NCI-H345 treated with DMSO at 0.1 percent for 48 hours (cell line): ENCODE measurements around the gene TUBD1.
"Not testable (repeated sequence)": the region's sequence is repeated elsewhere in the genome, so short reads cannot be mapped to it uniquely, and the experiment has no call there.

Source experiments
- DNase-seq: peaks from one replicate; lab custom pipeline; 2025; ENCODE audit not compliant: unreplicated experiment; lab: John Stamatoyannopoulos, UW

Gene TUBD1

DNA sequence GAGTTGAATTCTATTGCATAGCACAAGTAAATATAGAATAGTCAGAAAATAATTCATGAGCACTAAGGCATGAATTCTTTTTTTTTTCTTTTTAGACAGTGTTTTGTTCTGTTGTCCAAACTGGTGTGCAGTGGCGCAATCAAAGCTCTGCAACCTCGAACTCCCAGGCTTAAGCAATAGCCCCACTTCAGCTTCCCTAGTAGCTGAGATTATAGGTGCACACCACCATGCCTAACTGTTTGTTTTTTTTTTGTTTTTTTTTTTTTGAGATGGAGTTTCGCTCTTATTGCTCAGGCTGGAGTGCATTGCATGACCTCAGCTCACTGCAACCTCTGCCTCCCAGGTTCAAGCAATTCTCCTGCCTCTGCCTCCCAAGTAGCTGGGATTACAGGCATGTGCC, 16.6 kb downstream of the TUBD1 start:
- no peak for DNase-seq

DNA sequence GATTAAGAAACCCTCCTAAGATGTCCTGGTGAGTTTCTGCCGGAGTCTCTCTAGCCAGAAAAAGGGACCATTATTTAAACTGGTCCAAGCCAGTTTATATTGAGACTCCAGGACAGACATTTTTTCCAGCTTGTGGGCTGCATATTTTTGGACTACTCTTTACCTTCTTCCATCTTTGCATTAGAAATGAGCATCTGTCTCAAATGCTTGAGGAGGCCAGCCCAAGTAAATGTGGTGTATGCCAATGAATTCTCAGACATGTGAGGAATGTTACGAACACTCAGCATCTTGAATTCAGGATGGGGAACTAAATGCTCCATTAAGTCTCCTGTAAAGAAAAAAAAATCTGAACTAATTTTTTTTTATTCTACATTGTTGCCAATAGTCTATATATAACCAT, 18.4 kb downstream of the TUBD1 start:
- no peak for DNase-seq

DNA sequence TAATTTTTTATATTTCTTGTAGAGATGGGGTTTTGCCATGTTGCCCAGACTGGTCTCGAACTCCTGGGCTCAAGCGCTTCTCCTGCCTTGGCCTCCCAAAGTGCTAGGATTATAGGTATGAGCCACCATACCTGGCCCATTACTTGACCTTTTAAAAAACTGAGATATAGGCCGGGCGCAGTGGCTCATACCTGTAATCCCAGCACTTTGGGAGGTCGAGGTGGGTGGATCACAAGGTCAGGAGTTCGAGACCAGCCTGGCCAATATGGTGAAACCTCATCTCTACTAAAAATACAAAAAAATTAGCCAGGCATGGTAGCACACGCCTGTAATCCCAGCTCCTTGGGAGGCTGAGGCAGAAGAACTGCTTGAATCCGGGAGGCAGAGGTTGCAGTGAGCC, 19.3 kb downstream of the TUBD1 start:
- DNase-seq, result not testable (repeated sequence)

DNA sequence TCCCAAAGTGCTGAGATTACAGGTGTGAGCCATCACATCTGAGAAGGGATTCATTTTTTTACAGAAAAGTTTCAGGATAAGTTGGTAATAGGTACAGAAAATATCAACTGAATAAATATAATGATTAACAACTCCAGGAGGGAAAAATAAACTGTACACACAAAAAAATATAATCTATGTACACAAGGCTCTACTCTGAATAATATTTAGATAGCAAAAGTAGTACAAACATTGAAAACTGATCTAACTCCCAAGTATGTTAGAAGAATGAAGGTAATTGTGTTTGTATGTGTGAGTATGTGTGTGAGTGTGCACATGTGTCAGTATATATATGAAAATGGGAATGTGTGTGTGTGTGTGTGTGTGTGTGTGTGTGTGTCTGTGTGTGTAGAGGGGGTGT, 20.4 kb downstream of the TUBD1 start:
- no peak for DNase-seq

DNA sequence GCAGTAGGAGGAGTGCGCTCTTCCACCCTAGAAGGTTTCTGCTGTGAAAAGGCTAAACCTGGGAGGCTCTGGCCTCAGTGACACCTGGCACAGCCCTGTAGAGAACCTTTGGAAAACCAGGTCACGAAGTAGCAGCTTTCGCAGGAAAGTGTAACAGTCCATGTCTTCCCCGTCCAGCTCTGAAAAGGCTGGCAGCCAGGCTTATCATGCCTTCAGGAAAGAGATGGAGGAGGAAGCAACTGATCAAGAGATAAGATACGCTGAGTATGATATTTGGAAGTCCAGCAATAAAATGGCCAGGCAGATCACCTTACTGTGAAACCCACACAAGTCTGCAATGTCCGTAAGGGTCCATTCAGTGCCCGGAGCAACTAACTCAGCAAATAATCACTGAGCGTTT, 22.3 kb downstream of the TUBD1 start:
- no peak for DNase-seq

DNA sequence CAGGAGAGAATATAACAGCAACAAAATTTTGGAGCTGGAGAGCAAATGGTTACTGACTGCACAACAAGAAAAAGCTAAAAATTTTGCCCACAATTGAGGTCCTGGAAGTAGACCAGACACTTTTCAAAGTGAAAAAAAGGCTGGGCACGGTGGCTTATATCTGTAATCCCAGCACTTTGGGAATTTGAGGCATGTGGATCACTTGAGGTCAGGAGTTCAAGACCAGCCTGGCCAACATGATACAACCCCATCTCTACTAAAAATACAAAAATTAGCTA, 22.9 kb downstream of the TUBD1 start:
- DNase-seq, result no peak

DNA sequence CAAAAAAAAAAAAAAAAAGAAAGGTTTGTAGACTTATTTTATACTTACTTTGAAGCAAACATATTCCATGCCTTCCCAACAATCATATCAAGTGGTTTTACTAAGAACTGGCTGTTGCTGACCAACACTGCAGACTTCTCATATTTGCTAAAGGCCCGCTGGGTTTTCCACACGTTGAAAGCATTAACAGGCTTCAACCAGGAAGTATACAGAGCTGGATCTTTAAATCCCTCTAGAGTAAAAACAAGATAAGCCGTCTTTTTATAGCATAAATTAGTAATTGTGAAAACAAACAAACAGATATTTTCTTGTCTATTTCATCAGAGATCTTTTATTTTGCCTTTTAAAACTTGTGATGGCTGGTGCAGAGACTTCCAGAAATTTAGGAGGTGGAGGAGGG, 29.1 kb downstream of the TUBD1 start:
- DNase-seq, result no peak

DNA sequence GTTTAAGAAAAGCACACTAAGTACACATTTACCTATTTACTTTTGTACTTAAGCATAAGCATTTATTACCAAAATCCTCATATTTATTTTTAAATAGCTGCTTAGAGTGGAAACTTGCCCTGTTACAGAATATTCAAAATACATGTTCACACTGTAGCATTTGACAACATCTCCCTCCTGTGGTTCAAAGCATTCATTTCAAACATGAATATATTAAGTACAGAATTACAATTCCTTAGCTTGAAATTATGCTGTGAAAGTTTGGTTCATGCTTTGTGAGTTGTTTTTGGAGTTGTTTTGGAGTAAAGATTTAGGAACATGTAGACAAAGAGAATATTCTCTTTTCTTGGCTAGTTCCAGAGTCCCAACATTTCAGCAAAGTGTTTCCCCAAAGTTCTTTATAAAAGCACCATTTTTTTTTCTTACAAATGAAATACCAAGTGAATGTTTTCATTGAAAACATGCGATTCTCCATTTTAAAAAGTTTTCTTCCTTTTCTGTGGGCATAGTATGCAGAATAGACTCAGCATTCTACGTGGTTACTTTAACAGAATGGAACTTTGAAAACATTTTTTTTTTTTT, 33.2 kb downstream of the TUBD1 start:
- DNase-seq, result no peak

DNA sequence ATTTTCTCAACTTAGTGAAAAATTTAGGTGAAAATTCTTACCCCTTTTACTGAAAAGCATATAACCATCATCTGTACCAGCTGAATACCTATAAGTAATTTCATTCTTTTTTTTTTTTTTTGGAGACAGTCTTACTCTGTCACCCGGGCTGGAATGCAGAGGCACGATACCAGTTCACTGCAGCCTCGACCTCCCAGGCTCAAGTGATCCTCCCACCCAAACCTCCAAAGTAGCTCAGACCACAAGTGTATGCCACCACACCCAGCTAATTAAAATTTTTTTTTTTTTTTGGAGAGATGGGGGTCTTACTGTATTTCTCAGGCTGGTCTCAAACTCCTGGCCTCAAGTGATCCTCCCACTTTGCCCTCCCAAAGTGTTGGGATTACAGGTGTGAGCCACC, 33.8 kb downstream of the TUBD1 start:
- DNase-seq, result no peak

DNA sequence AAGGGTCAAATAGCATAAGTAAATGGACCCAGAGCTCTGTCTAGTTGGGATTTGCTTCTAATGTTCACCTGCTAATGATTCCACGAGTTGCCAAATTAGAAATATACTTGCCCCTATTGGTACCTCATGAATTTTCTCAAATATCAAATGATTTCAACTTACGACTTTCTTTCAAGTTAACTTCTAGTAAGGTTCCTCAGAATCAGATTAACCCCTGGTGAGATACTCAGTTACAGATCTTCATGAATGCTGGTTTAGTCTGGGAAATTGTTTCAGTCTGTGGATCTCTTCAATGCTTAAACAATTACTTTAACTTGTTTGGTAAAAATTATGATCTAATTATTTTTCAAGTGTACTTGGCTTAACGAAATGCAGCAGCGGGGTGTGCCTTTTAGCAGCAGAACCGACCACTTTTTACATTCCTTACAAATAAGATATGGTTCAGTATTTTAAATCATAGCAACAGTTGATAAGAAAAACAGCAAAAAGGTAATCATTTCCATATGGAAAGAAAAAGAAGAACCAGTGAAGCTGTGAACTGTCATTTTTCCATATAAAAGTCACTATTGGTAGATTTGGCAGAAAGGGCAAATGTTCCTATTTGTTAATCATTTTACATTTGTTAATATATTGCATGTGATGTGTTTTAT, 34.5 kb downstream of the TUBD1 start:
- DNase-seq, result no peak

DNA sequence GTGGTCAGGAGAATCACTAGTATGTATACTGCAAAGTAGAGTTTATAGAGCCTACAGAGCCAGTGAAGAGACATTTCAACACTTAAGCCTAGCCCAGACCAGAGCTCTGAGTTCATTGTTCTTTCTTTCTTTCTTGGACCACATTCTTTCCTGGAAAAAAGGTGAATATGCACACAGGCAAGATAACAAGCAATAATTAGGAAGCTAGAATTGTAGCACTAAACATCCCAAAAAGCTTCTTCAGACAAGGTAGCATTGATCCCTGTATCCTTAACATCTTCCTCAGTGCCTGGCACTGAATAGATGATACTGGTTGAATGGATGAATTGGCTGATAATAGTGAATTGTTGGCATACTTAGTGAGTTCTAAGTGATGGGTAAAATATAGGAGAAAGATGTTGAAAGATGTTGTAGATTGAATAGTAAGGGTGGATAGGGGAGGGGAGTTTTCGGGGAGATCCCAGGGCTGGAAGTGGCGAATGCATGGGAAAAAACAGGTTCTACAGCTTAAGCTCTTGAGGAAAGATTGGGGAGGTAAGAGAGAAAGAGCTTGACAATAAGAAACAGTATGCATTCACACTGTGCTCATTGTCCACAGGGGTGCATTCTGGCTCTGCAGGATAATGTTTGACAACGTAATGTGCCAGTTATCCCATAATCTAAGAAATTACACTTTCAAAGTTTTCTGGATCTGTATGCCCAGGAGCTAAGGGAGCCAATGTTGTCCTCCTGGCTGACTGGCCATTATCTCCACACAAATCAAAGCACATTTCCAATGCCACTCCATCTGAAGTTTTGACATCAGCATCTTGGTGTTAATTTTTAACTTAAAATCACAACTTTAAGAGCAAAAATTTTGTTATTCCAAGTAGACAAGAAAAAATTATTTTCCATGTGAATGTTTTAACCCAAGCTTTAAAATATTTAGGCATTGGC, 35.6 kb downstream of the TUBD1 start:
- no peak for DNase-seq

DNA sequence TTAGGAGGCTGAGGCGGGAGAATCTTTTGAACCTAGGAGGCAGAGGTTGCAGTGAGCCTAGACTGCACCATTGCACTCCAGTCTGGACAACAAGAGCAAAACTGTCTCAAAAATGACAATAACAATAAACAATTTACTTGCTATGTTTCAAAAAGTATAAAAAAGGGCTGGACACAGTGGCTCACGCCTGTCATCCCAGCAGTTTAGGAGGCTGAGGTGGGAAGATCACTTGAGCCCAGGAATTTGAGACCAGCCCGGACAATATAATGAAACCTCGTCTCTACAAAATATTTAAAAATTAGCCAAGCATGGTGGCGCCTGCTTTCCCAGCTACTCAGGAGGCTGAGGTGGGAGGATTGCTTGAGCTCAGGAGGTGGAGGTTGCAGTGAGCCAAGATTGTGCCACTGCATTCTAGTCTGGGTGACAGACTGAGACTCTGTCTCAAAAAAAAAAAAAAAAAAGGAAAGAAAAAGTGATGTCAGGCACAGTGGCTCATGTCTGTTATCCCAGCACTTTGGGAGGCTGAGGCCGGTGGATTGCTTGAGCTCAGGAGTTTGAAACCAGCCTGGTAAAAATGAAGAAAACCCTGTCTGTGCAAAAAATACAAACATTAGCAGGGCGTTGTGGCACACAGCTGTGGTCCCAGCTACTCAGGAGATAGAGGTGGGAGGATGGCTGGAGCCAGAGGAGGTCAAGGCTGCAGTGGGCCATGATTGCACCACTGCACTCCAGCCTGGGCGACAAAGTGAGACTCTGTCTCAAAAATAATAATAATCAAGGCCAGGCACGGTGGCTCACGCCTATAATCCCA, 38.6 kb downstream of the TUBD1 start:
- DNase-seq, result not testable (repeated sequence)

DNA sequence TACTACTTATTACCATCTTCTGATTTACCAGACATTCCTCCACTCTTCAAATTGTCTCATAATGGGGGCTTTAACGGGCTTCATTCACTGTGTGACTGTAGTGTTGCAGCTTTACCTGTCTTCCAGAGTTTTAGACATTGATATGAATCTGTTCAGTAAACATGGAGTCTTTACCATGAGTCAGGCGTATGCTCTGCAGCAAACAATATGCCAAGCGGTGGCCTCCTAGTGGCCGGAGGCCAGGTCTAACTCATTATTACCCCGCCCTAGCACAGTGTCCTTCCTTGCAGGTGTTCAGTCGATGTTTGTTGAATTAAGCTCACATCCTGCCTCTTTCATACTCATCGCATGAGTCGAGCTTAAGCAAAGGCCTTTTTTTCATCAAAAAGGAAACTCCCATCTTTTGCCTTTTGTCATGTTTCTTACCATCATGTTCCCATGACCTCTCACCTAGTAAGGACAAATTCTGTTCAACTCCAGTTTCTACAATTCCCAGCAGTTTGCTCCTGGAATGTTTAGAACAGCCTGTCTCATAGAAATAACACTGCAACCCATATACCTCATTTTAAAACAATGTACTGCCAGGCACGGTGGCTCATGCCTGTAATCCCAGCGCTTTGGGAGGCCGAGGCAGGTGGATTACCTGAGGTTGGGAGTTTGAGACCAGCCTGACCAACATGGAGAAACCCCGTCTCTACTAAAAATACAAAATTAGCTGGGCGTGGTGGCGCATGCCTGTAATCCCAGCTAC, 39.4 kb downstream of the TUBD1 start:
- no peak for DNase-seq

DNA sequence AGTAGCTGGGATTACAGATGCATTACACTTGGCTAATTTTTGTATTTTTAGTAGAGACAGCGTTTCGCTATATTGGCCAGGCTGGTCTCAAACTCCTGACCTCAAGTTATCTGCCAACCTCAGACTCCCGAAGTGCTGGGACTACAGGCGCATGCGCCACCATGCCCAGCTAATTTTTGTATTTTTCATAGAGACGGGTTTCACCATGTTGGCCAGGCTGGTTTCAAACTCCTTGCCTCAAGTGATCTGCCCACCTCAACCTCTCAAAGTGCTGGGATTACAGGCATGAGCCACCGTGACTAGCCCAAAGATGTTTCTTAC, 39.9 kb downstream of the TUBD1 start:
- not testable (repeated sequence) for DNase-seq

DNA sequence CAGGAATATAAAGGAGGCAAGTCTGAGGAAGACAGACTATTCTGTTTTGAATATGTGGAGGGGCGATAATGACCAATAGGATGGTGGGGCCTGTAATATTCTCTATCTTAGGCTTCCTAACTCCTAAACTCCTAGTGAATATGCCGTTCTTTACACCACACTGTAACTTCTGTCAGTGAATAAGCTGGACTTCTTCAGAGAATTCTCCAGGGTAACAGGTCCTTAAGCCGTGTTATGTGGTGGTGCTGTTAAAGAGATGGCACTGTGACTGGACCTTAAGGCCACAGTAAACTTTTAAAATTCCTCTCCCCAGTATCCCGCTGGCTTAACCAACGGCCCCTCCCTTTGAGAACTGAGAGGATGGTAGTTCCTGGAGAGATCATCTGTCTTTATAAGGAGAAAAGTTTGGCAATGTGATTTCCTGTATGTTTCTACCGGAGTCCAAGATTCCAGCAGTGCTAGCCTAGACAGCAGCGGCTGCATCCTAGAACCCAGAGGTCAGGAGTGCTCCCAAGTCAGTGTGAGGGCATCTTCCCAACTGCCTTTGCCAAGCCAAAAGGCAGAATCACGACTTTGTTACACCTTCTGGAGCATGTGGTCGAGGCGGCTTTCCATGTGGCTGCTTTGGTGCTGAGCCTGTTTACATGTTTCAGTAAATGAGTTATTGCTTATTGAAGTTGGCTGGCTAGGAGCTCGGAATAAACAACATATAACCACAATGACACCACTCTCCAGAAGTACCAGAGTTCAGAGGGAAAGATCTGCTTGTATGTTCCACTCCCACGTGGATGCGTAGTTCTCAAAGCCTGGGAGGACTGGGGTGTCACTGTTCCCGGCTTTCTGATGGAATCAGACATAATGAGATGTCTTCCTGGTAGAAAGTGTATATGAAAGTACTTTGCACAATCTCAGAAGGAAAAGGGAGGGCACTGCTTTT, 41.0 kb downstream of the TUBD1 start:
- DNase-seq, result no peak

DNA sequence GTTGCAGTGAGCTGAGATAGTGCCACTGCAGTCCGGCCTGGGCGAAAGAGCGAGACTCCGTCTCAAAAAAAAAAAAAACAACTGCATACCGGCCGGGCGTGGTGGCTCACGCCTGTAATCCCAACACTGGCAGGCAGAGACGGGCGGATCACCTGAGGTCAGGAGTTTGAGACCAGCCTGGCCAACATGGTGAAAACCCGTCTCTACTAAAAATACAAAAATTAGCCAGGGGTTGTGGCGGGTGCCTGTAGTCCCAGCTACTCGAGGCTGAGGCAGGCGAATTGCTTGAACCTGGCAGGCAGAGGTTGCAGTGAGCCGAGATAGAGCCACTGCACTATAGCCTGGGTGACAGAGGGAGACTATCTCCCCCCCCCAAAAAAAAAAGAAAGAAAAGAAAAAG, 42.4 kb downstream of the TUBD1 start:
- not testable (repeated sequence) for DNase-seq

DNA sequence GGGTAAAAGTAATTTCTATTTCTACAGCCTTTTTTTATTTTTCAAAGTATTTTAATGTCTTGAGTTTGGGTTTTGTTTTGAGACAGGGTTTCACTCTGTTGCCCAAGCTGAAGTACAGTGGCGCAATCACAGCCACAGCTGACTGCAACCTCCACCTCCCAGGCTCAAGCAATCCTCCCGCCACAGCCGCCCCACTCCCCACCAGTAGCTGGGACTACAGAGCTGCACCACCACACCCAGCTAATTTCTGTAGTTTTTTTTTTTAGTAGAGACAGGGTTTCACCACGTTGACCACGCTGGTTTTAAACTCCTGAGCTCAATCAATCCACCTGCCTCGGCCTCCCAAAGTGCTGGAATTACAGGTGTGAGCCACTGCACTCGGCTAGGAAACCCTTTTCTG, 44.0 kb downstream of the TUBD1 start:
- DNase-seq, result no peak

DNA sequence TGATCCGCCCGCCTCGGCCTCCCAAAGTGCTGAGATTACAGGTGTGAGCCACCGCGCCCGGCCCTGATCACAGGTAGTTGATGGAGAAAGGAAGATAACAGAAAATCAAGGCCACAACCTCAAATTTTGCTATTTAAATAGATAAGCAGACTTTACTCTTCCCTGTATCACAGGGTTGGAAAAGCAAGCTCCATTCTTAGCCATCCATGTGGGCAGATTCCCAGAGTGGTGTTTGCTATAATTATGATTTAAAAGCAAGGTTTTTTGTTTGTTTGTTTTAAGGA, 44.4 kb downstream of the TUBD1 start:
- no peak for DNase-seq

DNA sequence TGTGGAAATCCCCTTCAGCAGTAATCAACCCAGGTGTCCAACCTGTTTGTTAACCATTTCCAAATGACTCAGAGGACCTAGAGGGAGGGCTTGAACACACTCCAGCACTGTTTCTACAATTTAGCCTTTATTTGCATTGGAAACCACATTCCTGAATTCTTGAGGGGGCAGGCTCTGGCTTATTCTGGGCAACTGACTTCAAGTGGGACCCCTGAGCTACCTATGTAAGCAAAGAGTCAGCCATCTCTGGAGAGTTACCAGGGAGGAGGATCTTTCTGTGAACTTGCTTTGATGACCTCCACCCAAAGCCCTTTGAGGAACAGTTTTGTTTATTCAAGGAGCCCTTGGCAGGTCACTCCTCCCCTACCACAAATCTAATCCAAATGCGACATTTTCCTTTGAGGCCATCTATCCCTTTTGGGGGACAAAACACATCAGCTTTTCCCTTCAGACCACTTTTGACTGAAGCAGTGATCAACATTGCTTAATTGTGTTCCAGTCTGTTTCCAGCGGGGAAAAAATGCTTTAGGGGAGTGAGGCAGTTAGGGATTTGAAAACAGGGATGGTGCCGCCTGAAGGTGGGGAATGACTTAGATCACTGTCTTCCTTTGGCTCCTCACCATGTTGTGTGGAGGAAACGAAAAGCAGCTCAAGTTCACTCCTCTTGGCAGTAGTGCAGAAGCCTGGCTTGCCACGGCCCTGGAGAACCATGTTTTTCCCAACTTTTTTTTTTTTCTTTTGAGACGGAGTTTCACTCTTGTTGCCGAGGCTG, 46.2 kb downstream of the TUBD1 start:
- peak; percentile 12 for DNase-seq
